ENCODE data around the gene NUDT21. TPM values are rescaled to one million over a fixed set of nuclear protein-coding genes. Genes with fewer than 3 reads are reported as not detected.
A peak's percentile ranks its signal among the peaks of the same experiment; 100 is the strongest.

The NUDT21 gene
- polyA plus RNA-seq, 3 donors, result 33.0 to 65.0 (median 55.9) TPM

DNA sequence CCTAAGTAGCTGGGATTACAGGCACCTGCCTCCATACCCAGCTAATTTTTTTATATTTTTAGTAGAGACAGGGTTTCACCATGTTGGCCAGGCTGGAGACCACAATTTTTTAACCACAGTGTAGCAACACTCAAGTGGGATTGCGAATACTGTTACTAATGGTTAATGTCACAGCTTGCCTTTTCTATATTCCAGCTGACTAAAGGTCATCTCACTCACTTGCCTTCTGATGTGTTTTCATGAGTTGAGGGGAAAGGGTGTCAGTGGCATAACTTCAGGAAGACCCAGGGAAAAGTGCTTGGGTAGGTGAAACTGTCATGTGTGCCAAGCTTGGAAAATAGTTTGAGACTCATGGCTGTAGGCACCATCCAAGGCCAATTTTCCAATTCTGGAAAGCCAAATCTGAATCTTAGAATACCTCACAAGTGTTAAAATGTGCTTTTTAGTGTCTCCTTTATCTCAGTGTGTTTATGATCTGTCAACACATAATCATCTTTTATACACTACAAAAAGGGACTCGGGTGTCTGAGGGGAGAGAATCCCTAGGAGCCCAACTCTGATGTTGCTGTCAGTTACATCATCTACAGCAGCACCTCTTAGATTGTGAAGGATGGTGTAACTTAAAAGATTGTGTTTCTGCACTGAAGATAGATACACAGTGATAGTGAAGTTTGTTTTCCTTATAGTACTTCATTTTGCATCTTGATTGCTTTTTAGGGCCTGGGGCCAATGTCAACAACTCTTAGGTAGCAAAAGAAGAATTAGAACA lies 27.3 kb upstream of the NUDT21 start:
- H2AFZ ChIP-seq (ENCODE audit: insufficient read depth, low read depth, low read length, poor library complexity, severe bottlenecking), result no peak overlapping the region
- H3K27me3 ChIP-seq (ENCODE audit: control insufficient read depth in 2 of 2, insufficient read depth in 2 of 2, low read length in 2 of 2), result no peaks in the 10 kb centered on the region
- H4K20me1 ChIP-seq (ENCODE audit: insufficient read depth, low read length), result no peaks in the 10 kb centered on the region
- H3K27ac ChIP-seq (ENCODE audit: low read depth in 1 of 2, low read length in 2 of 2), result no peak overlapping the region
- no peak overlapping the region for H3K9ac ChIP-seq (ENCODE audit: insufficient read depth, low read length, poor library complexity, severe bottlenecking)
- no peaks in the 10 kb centered on the region for H3K27me3 Mint-ChIP-seq (ENCODE audit: low read depth in 3 of 3)
- H3K4me2 ChIP-seq (replicated peaks; ENCODE audit: extremely low read depth, low read length, poor library complexity, severe bottlenecking), result no peak overlapping the region
- no peak overlapping the region for H3K27ac Mint-ChIP-seq
- no peaks in the 10 kb centered on the region for H3K4me1 ChIP-seq (ENCODE audit: control insufficient read depth in 1 of 2, insufficient read depth in 2 of 2, low read length in 2 of 2)
- intact Hi-C loops (cut with micrococcal nuclease), result no loop called here
- TF ChIP-seq, protein P1, sequence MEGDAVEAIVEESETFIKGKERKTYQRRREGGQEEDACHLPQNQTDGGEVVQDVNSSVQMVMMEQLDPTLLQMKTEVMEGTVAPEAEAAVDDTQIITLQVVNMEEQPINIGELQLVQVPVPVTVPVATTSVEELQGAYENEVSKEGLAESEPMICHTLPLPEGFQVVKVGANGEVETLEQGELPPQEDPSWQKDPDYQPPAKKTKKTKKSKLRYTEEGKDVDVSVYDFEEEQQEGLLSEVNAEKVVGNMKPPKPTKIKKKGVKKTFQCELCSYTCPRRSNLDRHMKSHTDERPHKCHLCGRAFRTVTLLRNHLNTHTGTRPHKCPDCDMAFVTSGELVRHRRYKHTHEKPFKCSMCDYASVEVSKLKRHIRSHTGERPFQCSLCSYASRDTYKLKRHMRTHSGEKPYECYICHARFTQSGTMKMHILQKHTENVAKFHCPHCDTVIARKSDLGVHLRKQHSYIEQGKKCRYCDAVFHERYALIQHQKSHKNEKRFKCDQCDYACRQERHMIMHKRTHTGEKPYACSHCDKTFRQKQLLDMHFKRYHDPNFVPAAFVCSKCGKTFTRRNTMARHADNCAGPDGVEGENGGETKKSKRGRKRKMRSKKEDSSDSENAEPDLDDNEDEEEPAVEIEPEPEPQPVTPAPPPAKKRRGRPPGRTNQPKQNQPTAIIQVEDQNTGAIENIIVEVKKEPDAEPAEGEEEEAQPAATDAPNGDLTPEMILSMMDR (IDR thresholded peaks at IDR 0.05), result no peak
- peaks cover 58 to 94% of the 10 kb centered on the region in 2 donors for H3K36me3 ChIP-seq (replicated peaks in 1 of 2; ENCODE audit: control insufficient read depth in 1 of 2, insufficient read depth in 2 of 2, low read length in 2 of 2)
- H3K4me1 Mint-ChIP-seq, result peaks cover 2% of the 10 kb centered on the region
- no peaks in the 10 kb centered on the region for H3K9me3 ChIP-seq (replicated peaks in 1 of 2; ENCODE audit: control insufficient read depth in 1 of 2, insufficient read depth in 1 of 2, low read length in 2 of 2)
- H3K4me3 Mint-ChIP-seq, result no peak overlapping the region
- no peaks in the 10 kb centered on the region for H3K79me2 ChIP-seq (ENCODE audit: insufficient read depth, low read length)
- H3K4me3 ChIP-seq (replicated peaks in 1 of 3; ENCODE audit: low read depth in 2 of 3, low read length in 3 of 3), result no peak overlapping the region
- WGBS (ENCODE audit: insufficient coverage), result no CpG with 5 or more reads among the region's 2 CpGs
- DNase-seq, result no peak
- H3K36me3 Mint-ChIP-seq, result peaks cover 60 to 73% of the 10 kb centered on the region in 2 donors
- H3K9me3 Mint-ChIP-seq, result peaks cover 0 to under 1% (median under 1%) of the 10 kb centered on the region in 7 donors

DNA sequence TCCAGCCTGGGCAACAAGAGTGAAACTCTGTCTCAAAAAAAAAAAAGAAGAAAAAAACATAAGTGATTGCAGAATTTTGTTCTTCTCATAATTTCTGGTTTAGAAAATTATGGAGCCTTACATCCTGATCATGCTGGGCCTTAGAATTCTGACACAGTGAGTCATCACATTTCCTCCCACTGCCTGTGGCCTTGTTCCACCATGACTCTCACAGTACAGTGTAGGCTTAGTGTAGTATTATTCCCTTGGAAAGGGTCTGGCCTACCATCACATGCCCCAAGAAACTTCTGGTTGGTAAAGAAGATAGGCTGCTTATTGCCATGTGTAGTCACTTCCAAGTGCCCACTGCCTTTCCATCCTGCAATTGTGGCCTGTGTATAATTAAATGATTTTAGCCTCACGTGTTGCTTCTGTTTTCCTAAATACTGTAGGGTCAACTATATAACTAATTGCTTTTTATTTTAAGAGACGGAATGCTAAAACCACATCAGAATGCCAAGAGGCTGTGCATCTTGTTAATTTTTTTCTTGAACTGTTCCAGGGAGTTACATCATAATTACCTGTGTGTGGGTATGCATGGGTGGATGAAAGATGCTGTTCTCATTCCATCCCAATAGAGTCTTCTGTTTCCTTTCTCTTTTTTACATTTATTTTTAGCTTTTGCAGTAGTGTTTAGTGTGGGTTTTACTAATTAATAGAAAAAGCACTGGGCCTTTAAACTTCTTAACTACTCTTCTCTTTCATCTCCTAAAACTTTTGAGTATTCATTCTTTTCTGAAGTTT lies 26.2 kb upstream of the NUDT21 start:
- no peaks in the 10 kb centered on the region for H3K27me3 ChIP-seq (ENCODE audit: control insufficient read depth in 2 of 2, insufficient read depth in 2 of 2, low read length in 2 of 2)
- no peaks in the 10 kb centered on the region for H4K20me1 ChIP-seq (ENCODE audit: insufficient read depth, low read length)
- DNase-seq, result no peak
- intact Hi-C loops (cut with micrococcal nuclease), result no loop called here
- no peak overlapping the region for H3K9ac ChIP-seq (ENCODE audit: insufficient read depth, low read length, poor library complexity, severe bottlenecking)
- peaks cover 2% of the 10 kb centered on the region for H3K4me1 Mint-ChIP-seq
- H3K9me3 ChIP-seq (replicated peaks in 1 of 2; ENCODE audit: control insufficient read depth in 1 of 2, insufficient read depth in 1 of 2, low read length in 2 of 2), result no peaks in the 10 kb centered on the region
- no CpG with 5 or more reads among the region's 2 CpGs for WGBS (ENCODE audit: insufficient coverage)
- peaks cover 68 to 84% of the 10 kb centered on the region in 2 donors for H3K36me3 Mint-ChIP-seq
- H3K4me2 ChIP-seq (replicated peaks; ENCODE audit: extremely low read depth, low read length, poor library complexity, severe bottlenecking), result no peak overlapping the region
- TF ChIP-seq, protein P1 (IDR thresholded peaks at IDR 0.05), result no peak
- H2AFZ ChIP-seq (ENCODE audit: insufficient read depth, low read depth, low read length, poor library complexity, severe bottlenecking), result no peak overlapping the region
- no peaks in the 10 kb centered on the region for H3K27me3 Mint-ChIP-seq (ENCODE audit: low read depth in 3 of 3)
- no peaks in the 10 kb centered on the region for H3K79me2 ChIP-seq (ENCODE audit: insufficient read depth, low read length)
- peaks cover 64 to 94% of the 10 kb centered on the region in 2 donors for H3K36me3 ChIP-seq (replicated peaks in 1 of 2; ENCODE audit: control insufficient read depth in 1 of 2, insufficient read depth in 2 of 2, low read length in 2 of 2)
- no peak overlapping the region for H3K4me3 Mint-ChIP-seq
- no peak overlapping the region for H3K4me3 ChIP-seq (replicated peaks in 1 of 3; ENCODE audit: low read depth in 2 of 3, low read length in 3 of 3)
- H3K4me1 ChIP-seq (ENCODE audit: control insufficient read depth in 1 of 2, insufficient read depth in 2 of 2, low read length in 2 of 2), result no peaks in the 10 kb centered on the region
- H3K27ac ChIP-seq (ENCODE audit: low read depth in 1 of 2, low read length in 2 of 2), result no peak overlapping the region
- no peaks in the 10 kb centered on the region for H3K9me3 Mint-ChIP-seq
- H3K27ac Mint-ChIP-seq, result peak overlapping the region in 1 of 7 donors; percentile 32
